HG03571 (cell line): Measurements from ENCODE around the gene ATP2C1.
"Not testable (repeated sequence)": the region's sequence is repeated elsewhere in the genome, so short reads cannot be mapped to it uniquely, and the experiment has no call there.

ENCODE experiments used
- ATAC-seq: cut with Tn5 transposase; IDR thresholded peaks from one replicate; pipeline ENCODE4 v1.9.1; 2021; ENCODE audit not compliant: unreplicated experiment

The ATP2C1 gene

DNA sequence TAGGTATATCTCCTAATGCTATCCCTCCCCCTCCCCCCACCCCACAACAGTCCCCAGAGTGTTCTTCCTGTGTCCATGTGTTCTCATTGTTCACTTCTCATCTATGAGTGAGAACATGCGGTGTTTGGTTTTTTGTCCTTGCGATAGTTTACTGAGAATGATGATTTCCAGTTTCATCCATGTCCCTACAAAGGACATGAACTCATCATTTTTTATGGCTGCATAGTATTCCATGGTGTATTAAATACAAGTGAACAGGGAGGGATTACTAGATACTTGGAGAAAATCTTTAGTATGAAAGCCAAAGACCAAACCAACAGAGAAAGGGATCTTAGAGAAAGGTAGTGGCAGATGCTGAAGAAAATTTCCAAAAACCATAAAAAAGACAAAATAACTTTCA, 78.7 kb downstream of the ATP2C1 start:
- not testable (repeated sequence) for ATAC-seq

- no peak for ATAC-seq
These were observed 79.5 kb downstream of the ATP2C1 start for GRCh38 chr3:130973406-130973805.

DNA sequence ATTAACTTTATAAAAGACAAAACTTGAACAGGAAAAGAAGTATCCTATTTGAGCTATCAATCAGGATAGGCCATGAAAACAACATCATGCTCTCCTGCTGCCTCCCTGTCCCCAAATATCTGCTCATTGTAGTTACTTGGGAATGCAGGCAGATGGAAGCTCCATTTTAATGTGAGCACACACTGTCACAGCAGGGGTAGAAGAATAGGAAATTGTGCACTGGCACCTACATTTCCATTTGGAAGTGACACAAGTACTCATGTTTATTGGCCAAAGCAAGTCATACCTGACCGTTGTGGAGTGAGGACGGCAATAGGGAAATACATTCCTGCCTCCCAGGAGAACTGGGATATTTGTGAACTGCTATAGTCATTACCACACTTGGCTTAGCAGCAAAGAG, 80.3 kb downstream of the ATP2C1 start:
- no peak for ATAC-seq

- ATAC-seq = no peak
These were observed 81.4 kb downstream of the ATP2C1 start for GRCh38 chr3:130975251-130975650.

GRCh38 chr3:130976706-130977105, 82.8 kb downstream of the ATP2C1 start:
- ATAC-seq = no peak

DNA sequence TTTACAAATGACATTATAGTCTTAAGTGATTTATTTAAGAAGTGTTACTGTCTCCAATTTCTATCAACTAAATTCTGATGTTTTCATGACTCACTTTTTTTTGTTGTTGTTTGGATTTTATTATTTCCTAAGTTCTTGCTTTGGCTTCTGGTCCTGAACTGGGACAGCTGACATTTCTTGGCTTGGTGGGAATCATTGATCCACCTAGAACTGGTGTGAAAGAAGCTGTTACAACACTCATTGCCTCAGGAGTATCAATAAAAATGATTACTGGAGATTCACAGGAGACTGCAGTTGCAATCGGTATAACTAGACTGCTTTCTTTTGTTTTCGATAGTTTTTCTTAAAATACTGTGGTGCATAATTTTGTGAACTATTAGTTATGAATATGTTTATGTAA, 85.2 kb downstream of the ATP2C1 start:
- no peak for ATAC-seq

DNA sequence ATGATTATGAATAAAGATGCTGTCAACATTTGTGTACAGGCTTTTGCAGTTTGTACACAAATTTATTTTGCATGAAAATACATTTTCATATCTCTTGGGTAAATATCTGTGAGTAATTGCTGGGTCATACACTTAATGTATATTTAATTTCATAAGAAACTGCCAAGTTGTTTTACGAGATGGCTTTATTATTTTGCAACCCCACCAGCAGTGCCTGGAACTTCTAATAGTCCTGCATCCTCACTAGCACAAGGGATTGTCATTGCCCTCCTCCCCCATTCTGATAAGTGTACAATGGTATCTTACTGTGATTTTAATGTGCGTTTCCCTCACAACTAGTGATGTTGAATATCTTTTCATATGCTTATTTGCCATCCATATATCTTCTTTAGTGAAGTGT, 87.6 kb downstream of the ATP2C1 start:
- ATAC-seq = no peak

DNA sequence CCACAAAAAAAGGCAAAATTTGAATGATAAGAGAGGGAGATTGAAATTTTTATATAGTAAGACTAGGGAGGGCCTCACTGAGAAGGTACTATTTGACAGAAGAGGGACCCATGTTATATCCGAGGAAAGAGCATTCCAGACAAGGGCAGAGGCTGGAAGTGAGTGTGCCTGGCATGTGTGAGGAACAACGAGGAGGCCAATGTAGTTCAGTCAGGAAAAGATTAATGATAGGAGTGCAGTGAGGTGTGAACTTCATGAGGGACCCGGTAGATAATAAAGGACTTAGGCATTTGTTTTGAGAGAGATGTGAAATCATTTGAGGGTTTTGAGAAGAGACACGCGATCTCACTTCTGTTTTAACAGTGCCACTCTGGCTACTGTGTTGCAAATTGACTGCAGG, 96.4 kb downstream of the ATP2C1 start:
- ATAC-seq = no peak

- ATAC-seq = no peak
These were observed 97.2 kb downstream of the ATP2C1 start for GRCh38 chr3:130991126-130991525.

DNA sequence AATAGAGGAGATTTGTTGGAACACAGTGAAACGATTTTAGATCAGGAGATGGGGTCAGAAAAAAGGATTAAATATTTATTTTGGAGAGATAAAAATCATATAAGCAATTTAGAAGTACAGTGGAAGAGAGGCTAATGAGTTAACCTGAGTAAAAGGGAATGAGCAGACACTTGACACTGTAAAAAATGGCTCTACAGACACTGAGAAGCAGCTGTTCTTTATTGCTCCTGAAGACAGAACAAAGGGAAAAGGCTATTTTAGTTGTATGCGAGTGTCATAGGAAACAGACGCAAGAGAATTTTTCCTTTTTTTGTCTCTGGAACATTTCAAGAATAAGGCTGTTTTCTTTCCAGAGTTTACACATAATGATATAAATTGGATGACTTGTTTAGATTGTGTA, 98.5 kb downstream of the ATP2C1 start:
- ATAC-seq = no peak

GRCh38 chr3:130997289-130997688, 103.4 kb downstream of the ATP2C1 start:
- ATAC-seq = no peak

GRCh38 chr3:131001071-131001470, 107.2 kb downstream of the ATP2C1 start:
- ATAC-seq = no peak

GRCh38 chr3:131004603-131005002, 110.7 kb downstream of the ATP2C1 start:
- no peak for ATAC-seq

DNA sequence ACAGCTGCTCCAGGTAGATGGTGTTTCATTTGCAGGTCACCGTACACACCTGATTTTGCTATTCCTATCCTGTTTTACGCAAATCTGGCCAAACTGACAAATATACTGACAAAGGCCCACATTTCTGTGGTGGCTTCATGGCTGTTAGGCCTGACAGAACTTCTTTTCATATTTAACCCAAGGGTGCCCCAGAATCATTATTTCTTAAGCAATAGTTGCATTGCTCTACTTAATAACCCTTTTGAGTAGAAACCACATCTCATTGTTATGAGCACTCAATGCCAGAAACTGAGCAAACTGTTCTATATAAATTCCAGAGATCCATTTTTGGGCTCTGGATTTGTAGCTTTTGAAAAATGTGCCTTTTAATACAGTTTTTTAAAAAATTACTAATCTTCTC, 113.4 kb downstream of the ATP2C1 start:
- no peak for ATAC-seq

- ATAC-seq = no peak
These were observed 113.9 kb downstream of the ATP2C1 start for GRCh38 chr3:131007782-131008181.

- no peak for ATAC-seq
These were observed 114.4 kb downstream of the ATP2C1 start for GRCh38 chr3:131008326-131008725.

- ATAC-seq = no peak
These were observed 115.8 kb downstream of the ATP2C1 start for GRCh38 chr3:131009698-131010097.

DNA sequence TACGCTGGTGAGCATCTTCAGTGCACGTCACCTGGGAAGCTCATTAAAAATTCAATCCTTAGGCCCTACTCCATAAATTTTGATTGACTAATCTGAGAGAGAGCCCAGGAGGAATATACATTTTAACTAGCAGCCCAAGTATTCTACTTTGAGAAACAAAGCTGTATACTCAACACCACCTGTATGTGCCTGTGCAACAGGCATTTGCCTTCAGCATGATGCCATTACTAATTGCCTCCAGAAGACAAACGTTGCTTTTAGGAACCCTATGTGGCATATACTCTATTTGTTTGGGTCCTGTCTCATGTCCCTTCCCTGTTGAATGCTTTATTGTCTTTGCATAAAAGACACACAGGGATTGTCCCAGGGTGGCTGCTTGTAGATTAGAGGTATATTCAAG, 125.1 kb downstream of the ATP2C1 start:
- no peak for ATAC-seq

GRCh38 chr3:131020122-131020693, 126.3 kb downstream of the ATP2C1 start:
- no peak for ATAC-seq

DNA sequence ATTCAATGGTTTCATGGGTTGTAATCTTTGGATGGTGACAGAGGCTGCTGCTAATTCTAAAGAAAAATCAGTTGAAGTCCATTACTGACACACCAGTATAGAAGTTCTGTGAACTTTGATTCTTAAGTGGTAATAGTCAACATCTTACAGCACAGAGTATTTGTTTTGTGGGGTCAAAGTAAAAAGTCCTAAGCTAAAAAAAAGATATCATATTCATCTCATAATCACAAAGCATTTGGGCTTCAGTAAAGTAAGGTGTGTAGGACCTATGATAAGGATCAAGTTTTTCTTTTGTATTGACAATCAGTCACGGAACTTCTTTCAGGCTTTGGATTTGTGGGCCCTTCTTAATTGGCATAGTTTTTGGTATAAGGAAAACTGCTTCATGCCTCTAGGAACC, 131.7 kb downstream of the ATP2C1 start:
- ATAC-seq = no peak

DNA sequence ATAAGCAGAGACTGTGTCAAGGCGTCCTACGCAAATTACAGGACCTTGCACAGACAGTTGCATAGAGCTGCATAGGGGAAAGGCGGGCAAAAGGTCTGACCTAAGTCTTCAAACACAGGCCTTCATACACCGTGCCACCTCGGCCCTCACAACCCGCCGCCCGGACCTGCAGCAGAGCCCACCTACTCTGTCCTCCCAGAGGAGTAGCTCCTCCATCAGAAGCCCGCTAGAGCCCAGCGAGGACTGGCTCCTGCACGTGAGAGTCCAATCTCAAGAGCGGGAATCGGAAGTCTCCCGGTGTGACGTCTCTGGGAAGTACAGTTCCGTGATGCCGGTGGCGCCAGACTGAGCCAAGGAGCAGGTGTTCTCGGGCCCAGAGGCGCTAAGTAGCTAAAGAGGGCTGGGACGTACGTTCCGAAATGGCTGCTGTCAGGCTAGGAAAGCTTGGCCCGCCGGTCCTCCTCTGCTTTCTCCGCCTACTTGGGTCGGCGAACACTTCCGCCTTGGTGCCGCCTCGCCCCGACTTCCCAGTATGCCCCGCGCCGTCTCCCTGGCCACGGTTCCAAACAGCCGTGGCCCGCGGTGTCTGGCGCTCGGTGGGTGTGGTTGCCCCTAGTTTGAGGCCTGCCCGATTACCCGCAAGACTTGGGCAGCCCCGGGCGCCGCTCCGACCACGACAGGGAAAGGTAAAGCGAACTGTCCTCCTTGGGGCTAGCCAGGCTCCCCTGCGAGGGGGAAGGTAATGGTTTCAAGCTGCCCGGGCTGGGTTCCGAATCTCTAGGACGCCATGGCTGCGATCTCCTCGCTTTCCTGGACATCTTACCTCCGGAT, 132.7 kb downstream of the ATP2C1 start, which contains the start of the genes ASTE1 and NEK11:
ASTE1 (minus strand) TSS at position 505 of the 831 bp plus-strand sequence. CDS start 1,519 bp downstream, outside the sequence.
NEK11 (plus strand) TSS at position 557 of the 831 bp plus-strand sequence. CDS start 2,832 bp downstream, outside the sequence.
- ATAC-seq = peak; percentile 99

DNA sequence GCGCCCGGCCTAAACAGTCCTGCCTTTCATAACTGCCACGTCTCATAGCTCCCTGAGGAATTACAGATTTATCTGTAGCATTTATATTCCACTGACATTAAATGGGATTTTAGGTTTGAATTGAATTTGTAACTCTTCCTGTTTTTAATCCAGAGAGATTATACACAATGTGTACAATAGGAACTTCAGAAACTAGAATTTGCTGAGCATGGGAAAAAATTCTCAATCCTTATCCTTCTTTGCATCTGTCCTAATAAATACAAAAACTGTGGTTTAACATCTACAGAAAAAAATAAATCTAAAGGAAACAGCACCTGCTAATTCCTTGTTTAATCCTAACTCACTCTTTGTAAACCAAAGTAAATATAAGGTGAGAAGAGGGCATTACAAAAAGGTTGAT, 135.0 kb downstream of the ATP2C1 start:
- no peak for ATAC-seq
